H9 (cell line): ENCODE data around the gene BCAS1. TPM values are rescaled to one million over a fixed set of nuclear protein-coding genes. Genes with fewer than 3 reads are reported as not detected.

Experiments
- DNase-seq: peaks from one replicate; pipeline ENCODE4 v3.0.0-alpha.2; 2017
- H2AFZ ChIP-seq: one replicate; pipeline ENCODE4 v1.6.1; 2013; ENCODE audit warnings: mild to moderate bottlenecking, low read length, control low read depth, moderate library complexity
- H2AK5ac ChIP-seq: 2 replicates; pipeline ENCODE4 v1.6.1; 2013; ENCODE audit warnings: low read length, control low read depth, mixed read lengths; ENCODE audit not compliant: insufficient read length
- H2BK120ac ChIP-seq: one replicate; pipeline ENCODE4 v1.6.1; 2013; ENCODE audit warnings: low read depth, mild to moderate bottlenecking, low read length, control low read depth, inconsistent platforms; ENCODE audit not compliant: poor library complexity, severe bottlenecking
- H2BK12ac ChIP-seq: 2 replicates; pipeline ENCODE4 v1.6.1; 2013; ENCODE audit warnings: low read length, control low read depth, mixed read lengths, low read depth; ENCODE audit not compliant: insufficient read length
- H2BK15ac ChIP-seq: 2 replicates; pipeline ENCODE4 v1.6.1; 2013; ENCODE audit warnings: low read depth, low read length, control low read depth
- H2BK20ac ChIP-seq: one replicate; pipeline ENCODE4 v1.6.1; 2013; ENCODE audit warnings: low read depth, mild to moderate bottlenecking, low read length, control low read depth, inconsistent platforms; ENCODE audit not compliant: poor library complexity, severe bottlenecking
- H2BK5ac ChIP-seq: 2 replicates; pipeline ENCODE4 v1.6.1; 2013; ENCODE audit warnings: low read length, control low read depth, mixed read lengths; ENCODE audit not compliant: insufficient read length
- H3K14ac ChIP-seq: 2 replicates; pipeline ENCODE4 v1.6.1; 2013; ENCODE audit warnings: low read length, control low read depth; ENCODE audit not compliant: insufficient read depth
- H3K18ac ChIP-seq: 2 replicates; pipeline ENCODE4 v1.6.1; 2013; ENCODE audit warnings: low read depth, mild to moderate bottlenecking, mixed read lengths, low read length, control low read depth; ENCODE audit not compliant: insufficient read length
- H3K23ac ChIP-seq: 2 replicates; pipeline ENCODE4 v1.6.1; 2013; ENCODE audit warnings: low read length, control low read depth, mixed read lengths, low read depth; ENCODE audit not compliant: insufficient read length
- H3K23me2 ChIP-seq: 2 replicates; pipeline ENCODE4 v1.6.1; 2013; ENCODE audit warnings: low read depth, mild to moderate bottlenecking, mixed read lengths, low read length, control low read depth; ENCODE audit not compliant: insufficient read length, poor library complexity, severe bottlenecking
- H3K27ac ChIP-seq: 2 replicates; pipeline ENCODE4 v1.5.1; 2013; ENCODE audit warnings: low read length, control low read depth, mixed read lengths, low read depth; ENCODE audit not compliant: insufficient read length
- H3K27me3 ChIP-seq: 2 replicates; pipeline ENCODE4 v1.6.1; 2013; ENCODE audit warnings: low read length, control low read depth, inconsistent platforms; ENCODE audit not compliant: insufficient read depth
- H3K4ac ChIP-seq: 2 replicates; pipeline ENCODE4 v1.6.1; 2013; ENCODE audit warnings: low read depth, mild to moderate bottlenecking, control low read depth, inconsistent platforms, low read length, moderate library complexity
- H3K4me1 ChIP-seq: 2 replicates; pipeline ENCODE4 v1.6.1; 2013; ENCODE audit warnings: low read length, control low read depth, inconsistent platforms; ENCODE audit not compliant: insufficient read depth
- H3K4me2 ChIP-seq: 2 replicates; pipeline ENCODE4 v1.6.1; 2013; ENCODE audit warnings: low read length, control low read depth, mixed read lengths; ENCODE audit not compliant: insufficient read length, insufficient read depth
- H3K56ac ChIP-seq: 2 replicates; pipeline ENCODE4 v1.6.1; 2013; ENCODE audit warnings: low read depth, mild to moderate bottlenecking, mixed read lengths, low read length, control low read depth; ENCODE audit not compliant: insufficient read length
- H3K79me1 ChIP-seq: 2 replicates; pipeline ENCODE4 v1.6.1; 2013; ENCODE audit warnings: low read depth, mild to moderate bottlenecking, moderate library complexity, low read length, control low read depth, inconsistent platforms; ENCODE audit not compliant: insufficient read depth, poor library complexity, severe bottlenecking
- H3K79me2 ChIP-seq: 2 replicates; pipeline ENCODE4 v1.6.1; 2013; ENCODE audit warnings: low read length, control low read depth, inconsistent platforms; ENCODE audit not compliant: insufficient read depth
- H3K9ac ChIP-seq: 2 replicates; pipeline ENCODE4 v1.6.1; 2013; ENCODE audit warnings: low read length, control low read depth, mixed read lengths; ENCODE audit not compliant: insufficient read length; ENCODE audit errors: extremely low read depth
- H3K9me3 ChIP-seq: one replicate; pipeline ENCODE4 v1.6.1; 2013; ENCODE audit warnings: low read depth, low read length, inconsistent platforms; ENCODE audit not compliant: control insufficient read depth
- H3T11ph ChIP-seq: one replicate; pipeline ENCODE4 v1.6.1; 2013; ENCODE audit warnings: mild to moderate bottlenecking, low read length, control low read depth, inconsistent platforms
- H4K20me1 ChIP-seq: one replicate; pipeline ENCODE4 v1.6.1; 2013; ENCODE audit not compliant: control insufficient read depth, insufficient read length, insufficient read depth
- H4K5ac ChIP-seq: 2 replicates; pipeline ENCODE4 v1.6.1; 2013; ENCODE audit warnings: low read depth, mild to moderate bottlenecking, mixed read lengths, low read length, control low read depth; ENCODE audit not compliant: insufficient read length
- H4K8ac ChIP-seq: replicated peaks from 2 replicates; pipeline ENCODE4 v1.6.1; 2013; ENCODE audit warnings: low read length, control low read depth, mixed read lengths, low read depth; ENCODE audit not compliant: insufficient read length
- H4K91ac ChIP-seq: 2 replicates; pipeline ENCODE4 v1.6.1; 2013; ENCODE audit warnings: low read depth, mild to moderate bottlenecking, moderate library complexity, mixed read lengths, low read length, control low read depth; ENCODE audit not compliant: insufficient read length
- H3K27ac Mint-ChIP-seq, 3 experiments: 2 replicates in 2 of 3; 3 replicates in 1 of 3; pipeline ENCODE4 v1.8.0; 2020 to 2021; ENCODE audit warnings: mixed read lengths in 3 of 3, mild to moderate bottlenecking in 1 of 3, moderate library complexity in 1 of 3
- H3K27me3 Mint-ChIP-seq: 2 replicates; pipeline ENCODE4 v1.8.0; 2021; ENCODE audit warnings: low read depth, mild to moderate bottlenecking, moderate library complexity, mixed read lengths
- H3K36me3 Mint-ChIP-seq, 3 experiments: 2 replicates in 2 of 3; 3 replicates in 1 of 3; pipeline ENCODE4 v1.8.0; 2020 to 2021; ENCODE audit warnings: low read depth in 3 of 3, mixed read lengths in 3 of 3; ENCODE audit not compliant: insufficient read depth in 1 of 3
- H3K4me1 Mint-ChIP-seq, 2 experiments: 2 replicates each; pipeline ENCODE4 v1.8.0; 2020; ENCODE audit warnings: mixed read lengths in 2 of 2
- H3K4me3 Mint-ChIP-seq, 2 experiments: 2 replicates in 1 of 2; 3 replicates in 1 of 2; pipeline ENCODE4 v1.8.0; 2020 to 2021; ENCODE audit warnings: mild to moderate bottlenecking in 2 of 2, mixed read lengths in 2 of 2, moderate library complexity in 1 of 2
- H3K9me3 Mint-ChIP-seq, 2 experiments: 2 replicates in 1 of 2; 3 replicates in 1 of 2; pipeline ENCODE4 v1.8.0; 2020; ENCODE audit warnings: mild to moderate bottlenecking in 2 of 2, mixed read lengths in 2 of 2, moderate library complexity in 1 of 2
- WGBS: extraction: QIAGEN DNeasy Blood & Tissue Kit; methylation state at CpG from one replicate; pipeline ENCODE4 v1.1.7; 2013; ENCODE audit warnings: missing lambda C conversion rate, low lambda C conversion rate, mixed read lengths; ENCODE audit not compliant: insufficient read length; ENCODE audit errors: extremely low coverage; 5-methylcytosine and 5-hydroxymethylcytosine counted together
- total RNA-seq: library from RNA; stranded (reverse); gene quantifications from 2 replicates; pipeline ENCODE4 v1.2.1, GENCODE V29; 2021
- TF ChIP-seq, protein P1 (sequence below): fragments of 200-600 bp; sonication (generic); conservative IDR thresholded peaks from 3 replicates; pipeline ENCODE4 v1.8.0; 2021; ENCODE audit warnings: antibody characterized with exemption, mild to moderate bottlenecking

BCAS1 gene
- total RNA-seq, 1 experiment from 2014 or later: 0.15 TPM

- Mint-ChIP-seq H3K4me1 (no peaks in the 10 kb centered on the region), H3K27me3 (no peaks in the 10 kb centered on the region), H3K4me3 (no peak overlapping the region), H3K36me3 (0 out of 7 replicates have a peak, but pooled peaks cover 0 to 4% (median 0%) of the 10 kb centered on the region in 3 experiments), H3K27ac (no peak overlapping the region), H3K9me3 (peaks cover 6 to 8% of the 10 kb centered on the region in 2 experiments; a peak in 3 of 5 replicates)
- H2AFZ ChIP-seq: no peak overlapping the region
- H3K27ac ChIP-seq: no peak overlapping the region
- H3K4me1 ChIP-seq: no peaks in the 10 kb centered on the region
- no peaks in the 10 kb centered on the region for H3K79me2 ChIP-seq
- no peak overlapping the region for H3K56ac ChIP-seq
- WGBS: no CpG with 5 or more reads among the region's 3 CpGs
- H2BK20ac ChIP-seq: no peak overlapping the region
- no peak overlapping the region for H2BK5ac ChIP-seq
- no peak overlapping the region for H4K8ac ChIP-seq
- no peak overlapping the region for H3K4me2 ChIP-seq
- H2BK12ac ChIP-seq: no peak overlapping the region
- H3K79me1 ChIP-seq: no peaks in the 10 kb centered on the region
- no peak overlapping the region for H2AK5ac ChIP-seq
- H3K9me3 ChIP-seq: no peaks in the 10 kb centered on the region
- H3T11ph ChIP-seq: no peak overlapping the region
- no peaks in the 10 kb centered on the region for H3K23me2 ChIP-seq
- H4K20me1 ChIP-seq: no peaks in the 10 kb centered on the region
- H3K9ac ChIP-seq: no peak overlapping the region
- no peak overlapping the region for H2BK15ac ChIP-seq
- H2BK120ac ChIP-seq: no peak overlapping the region
- no peak overlapping the region for H3K18ac ChIP-seq
- H3K4ac ChIP-seq: no peak overlapping the region
- H3K14ac ChIP-seq: no peak overlapping the region
- no peak for DNase-seq
- TF ChIP-seq, protein P1, sequence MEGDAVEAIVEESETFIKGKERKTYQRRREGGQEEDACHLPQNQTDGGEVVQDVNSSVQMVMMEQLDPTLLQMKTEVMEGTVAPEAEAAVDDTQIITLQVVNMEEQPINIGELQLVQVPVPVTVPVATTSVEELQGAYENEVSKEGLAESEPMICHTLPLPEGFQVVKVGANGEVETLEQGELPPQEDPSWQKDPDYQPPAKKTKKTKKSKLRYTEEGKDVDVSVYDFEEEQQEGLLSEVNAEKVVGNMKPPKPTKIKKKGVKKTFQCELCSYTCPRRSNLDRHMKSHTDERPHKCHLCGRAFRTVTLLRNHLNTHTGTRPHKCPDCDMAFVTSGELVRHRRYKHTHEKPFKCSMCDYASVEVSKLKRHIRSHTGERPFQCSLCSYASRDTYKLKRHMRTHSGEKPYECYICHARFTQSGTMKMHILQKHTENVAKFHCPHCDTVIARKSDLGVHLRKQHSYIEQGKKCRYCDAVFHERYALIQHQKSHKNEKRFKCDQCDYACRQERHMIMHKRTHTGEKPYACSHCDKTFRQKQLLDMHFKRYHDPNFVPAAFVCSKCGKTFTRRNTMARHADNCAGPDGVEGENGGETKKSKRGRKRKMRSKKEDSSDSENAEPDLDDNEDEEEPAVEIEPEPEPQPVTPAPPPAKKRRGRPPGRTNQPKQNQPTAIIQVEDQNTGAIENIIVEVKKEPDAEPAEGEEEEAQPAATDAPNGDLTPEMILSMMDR: no peak
- no peaks in the 10 kb centered on the region for H3K27me3 ChIP-seq
- H3K23ac ChIP-seq: no peak overlapping the region
- H4K5ac ChIP-seq: no peak overlapping the region
- no peak overlapping the region for H4K91ac ChIP-seq
Measured at GRCh38 chr20:53971096-53971683, 99.2 kb downstream of the BCAS1 start.
